Astrocyte (in vitro differentiated cells and primary cell): ENCODE measurements around the gene FUT7. TPM values are rescaled to one million over a fixed set of nuclear protein-coding genes. Genes with fewer than 3 reads are reported as not detected.

Experiments
- DNase-seq: peaks from one replicate; pipeline ENCODE4 v3.0.0-alpha.2; 2010; ENCODE audit warnings: low read depth
- FAIRE-seq: peaks from 2 replicates; lab custom pipeline; 2011; peaks lifted over from hg19 to GRCh38; lab: Jason Lieb, UNC
- H2AFZ ChIP-seq: 2 replicates; pipeline ENCODE4 v1.6.0; 2012; ENCODE audit warnings: low read depth, low read length, inconsistent platforms
- H3K27ac ChIP-seq: 2 replicates; pipeline ENCODE4 v1.5.1; 2011; ENCODE audit warnings: low read depth, low read length, inconsistent platforms
- H3K27me3 ChIP-seq: 2 replicates; pipeline ENCODE4 v1.6.0; 2011; ENCODE audit warnings: low read length, inconsistent platforms; ENCODE audit not compliant: insufficient read depth
- H3K36me3 ChIP-seq: 2 replicates; pipeline ENCODE4 v1.5.1; 2011; ENCODE audit warnings: low read length, inconsistent platforms; ENCODE audit not compliant: insufficient read depth
- H3K4me1 ChIP-seq: 2 replicates; pipeline ENCODE4 v1.5.1; 2011; ENCODE audit warnings: low read length, inconsistent platforms; ENCODE audit not compliant: insufficient read depth
- H3K4me2 ChIP-seq: 2 replicates; pipeline ENCODE4 v1.6.0; 2012; ENCODE audit warnings: low read length, inconsistent platforms
- H3K4me3 ChIP-seq: 2 replicates; pipeline ENCODE4 v1.5.1; 2011; ENCODE audit warnings: low read depth, mild to moderate bottlenecking, low read length, inconsistent platforms; ENCODE audit not compliant: insufficient read depth
- H3K79me2 ChIP-seq: 2 replicates; pipeline ENCODE4 v1.6.0; 2012; ENCODE audit warnings: mild to moderate bottlenecking, low read length, inconsistent platforms; ENCODE audit not compliant: insufficient read depth
- H3K9ac ChIP-seq: 2 replicates; pipeline ENCODE4 v1.6.0; 2012; ENCODE audit warnings: mild to moderate bottlenecking, low read length, inconsistent platforms
- H3K9me3 ChIP-seq: 2 replicates; pipeline ENCODE4 v1.5.1; 2012; ENCODE audit warnings: low read depth, mild to moderate bottlenecking, low read length, inconsistent platforms; ENCODE audit not compliant: insufficient read depth
- H4K20me1 ChIP-seq: 2 replicates; pipeline ENCODE4 v1.6.0; 2012; ENCODE audit warnings: low read length, inconsistent platforms; ENCODE audit not compliant: insufficient read depth
- H3K27ac Mint-ChIP-seq: one replicate; pipeline ENCODE4 v1.8.0; 2021; ENCODE audit warnings: mild to moderate bottlenecking, mixed read lengths; ENCODE audit not compliant: unreplicated experiment
- H3K27me3 Mint-ChIP-seq: one replicate; pipeline ENCODE4 v1.8.0; 2021; ENCODE audit warnings: low read depth, mixed read lengths; ENCODE audit not compliant: unreplicated experiment
- H3K36me3 Mint-ChIP-seq: one replicate; pipeline ENCODE4 v1.8.0; 2021; ENCODE audit warnings: low read depth, mixed read lengths; ENCODE audit not compliant: unreplicated experiment
- H3K4me1 Mint-ChIP-seq: one replicate; pipeline ENCODE4 v1.8.0; 2021; ENCODE audit warnings: low read depth, mixed read lengths; ENCODE audit not compliant: unreplicated experiment
- H3K4me3 Mint-ChIP-seq: one replicate; pipeline ENCODE4 v1.8.0; 2021; ENCODE audit warnings: mild to moderate bottlenecking, moderate library complexity, mixed read lengths; ENCODE audit not compliant: unreplicated experiment
- H3K9me3 Mint-ChIP-seq: one replicate; pipeline ENCODE4 v1.8.0; 2021; ENCODE audit warnings: mild to moderate bottlenecking, mixed read lengths; ENCODE audit not compliant: unreplicated experiment
- EZH2 ChIP-seq: IDR thresholded peaks from 2 replicates; pipeline ENCODE4 v1.6.1; 2012; ENCODE audit warnings: mild to moderate bottlenecking, low read length, inconsistent platforms; ENCODE audit not compliant: insufficient read depth
- total RNA-seq: library from RNA; stranded (reverse); gene quantifications from 2 replicates; pipeline ENCODE4 v1.2.1, GENCODE V29; 2021
- TF ChIP-seq, protein P1 (sequence below): IDR thresholded peaks from 2 replicates; pipeline ENCODE4 v1.5.1; 2011; ENCODE audit warnings: low read depth, mild to moderate bottlenecking, inconsistent platforms, low read length, moderate library complexity; ENCODE audit not compliant: insufficient read depth

The FUT7 gene
- total RNA-seq, 1 donor from 2014 or later: not detected

- no peak for TF ChIP-seq EZH2
- TF ChIP-seq, protein P1, sequence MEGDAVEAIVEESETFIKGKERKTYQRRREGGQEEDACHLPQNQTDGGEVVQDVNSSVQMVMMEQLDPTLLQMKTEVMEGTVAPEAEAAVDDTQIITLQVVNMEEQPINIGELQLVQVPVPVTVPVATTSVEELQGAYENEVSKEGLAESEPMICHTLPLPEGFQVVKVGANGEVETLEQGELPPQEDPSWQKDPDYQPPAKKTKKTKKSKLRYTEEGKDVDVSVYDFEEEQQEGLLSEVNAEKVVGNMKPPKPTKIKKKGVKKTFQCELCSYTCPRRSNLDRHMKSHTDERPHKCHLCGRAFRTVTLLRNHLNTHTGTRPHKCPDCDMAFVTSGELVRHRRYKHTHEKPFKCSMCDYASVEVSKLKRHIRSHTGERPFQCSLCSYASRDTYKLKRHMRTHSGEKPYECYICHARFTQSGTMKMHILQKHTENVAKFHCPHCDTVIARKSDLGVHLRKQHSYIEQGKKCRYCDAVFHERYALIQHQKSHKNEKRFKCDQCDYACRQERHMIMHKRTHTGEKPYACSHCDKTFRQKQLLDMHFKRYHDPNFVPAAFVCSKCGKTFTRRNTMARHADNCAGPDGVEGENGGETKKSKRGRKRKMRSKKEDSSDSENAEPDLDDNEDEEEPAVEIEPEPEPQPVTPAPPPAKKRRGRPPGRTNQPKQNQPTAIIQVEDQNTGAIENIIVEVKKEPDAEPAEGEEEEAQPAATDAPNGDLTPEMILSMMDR: no peak
- H3K27me3 Mint-ChIP-seq: peaks cover 3% of the 10 kb centered on the region
- no peaks in the 10 kb centered on the region for H3K4me1 Mint-ChIP-seq
These were observed 15.5 kb downstream of the FUT7 start for GRCh38 chr9:137016436-137016835.

DNA sequence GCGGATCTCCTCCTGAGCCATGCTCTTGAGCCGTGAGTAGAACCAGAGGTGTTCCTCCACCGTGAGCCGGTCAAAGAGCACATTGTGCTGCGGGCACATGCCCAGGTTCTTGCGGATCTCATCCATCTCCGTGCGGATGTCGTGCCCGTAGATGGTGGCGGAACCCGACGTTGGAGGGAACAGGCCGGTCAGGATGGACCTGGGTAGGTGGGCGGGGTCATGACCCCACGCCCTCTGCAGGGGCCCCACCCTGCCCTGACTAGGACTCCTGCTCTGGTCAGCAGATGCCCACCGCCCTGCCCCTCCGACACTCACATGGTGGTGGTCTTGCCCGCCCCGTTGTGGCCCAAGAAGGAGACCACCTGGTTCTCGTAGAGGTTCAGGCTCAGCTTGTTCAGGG, 15.9 kb downstream of the FUT7 start:
- Histone ChIP-seq H3K9ac (no peak overlapping the region), H4K20me1 (no peaks in the 10 kb centered on the region), H3K9me3 (no peaks in the 10 kb centered on the region), H3K4me3 (no peak overlapping the region), H2AFZ (no peak overlapping the region), H3K36me3 (no peaks in the 10 kb centered on the region), H3K27ac (no peak overlapping the region), H3K27me3 (no peaks in the 10 kb centered on the region), H3K79me2 (no peaks in the 10 kb centered on the region), H3K4me1 (no peaks in the 10 kb centered on the region), H3K4me2 (no peak overlapping the region)
- H3K4me3 Mint-ChIP-seq: no peak overlapping the region
- DNase-seq (no peak), FAIRE-seq (no peak)
- peaks cover 8% of the 10 kb centered on the region for H3K36me3 Mint-ChIP-seq
- no peaks in the 10 kb centered on the region for H3K9me3 Mint-ChIP-seq
- no peaks in the 10 kb centered on the region for H3K4me1 Mint-ChIP-seq
- no peak overlapping the region for H3K27ac Mint-ChIP-seq
- peaks cover 3% of the 10 kb centered on the region for H3K27me3 Mint-ChIP-seq
- TF ChIP-seq EZH2: no peak
- TF ChIP-seq, protein P1: no peak

More at GRCh38 chr9:137016436-137016835, 15.5 kb downstream of the FUT7 start:
- H3K36me3 ChIP-seq: no peaks in the 10 kb centered on the region
- H3K9me3 Mint-ChIP-seq: no peaks in the 10 kb centered on the region
- H2AFZ ChIP-seq: no peak overlapping the region
- H3K36me3 Mint-ChIP-seq: peaks cover 8% of the 10 kb centered on the region
- no peaks in the 10 kb centered on the region for H3K9me3 ChIP-seq
- no peak overlapping the region for H3K27ac ChIP-seq
- H3K27ac Mint-ChIP-seq: no peak overlapping the region
- no peaks in the 10 kb centered on the region for H4K20me1 ChIP-seq
- H3K4me3 Mint-ChIP-seq: no peak overlapping the region
- FAIRE-seq (no peak), DNase-seq (no peak)
- H3K27me3 ChIP-seq: no peaks in the 10 kb centered on the region
- no peaks in the 10 kb centered on the region for H3K79me2 ChIP-seq
- no peaks in the 10 kb centered on the region for H3K4me1 ChIP-seq
- no peak overlapping the region for H3K9ac ChIP-seq
- H3K4me2 ChIP-seq: no peak overlapping the region
- H3K4me3 ChIP-seq: no peak overlapping the region

DNA sequence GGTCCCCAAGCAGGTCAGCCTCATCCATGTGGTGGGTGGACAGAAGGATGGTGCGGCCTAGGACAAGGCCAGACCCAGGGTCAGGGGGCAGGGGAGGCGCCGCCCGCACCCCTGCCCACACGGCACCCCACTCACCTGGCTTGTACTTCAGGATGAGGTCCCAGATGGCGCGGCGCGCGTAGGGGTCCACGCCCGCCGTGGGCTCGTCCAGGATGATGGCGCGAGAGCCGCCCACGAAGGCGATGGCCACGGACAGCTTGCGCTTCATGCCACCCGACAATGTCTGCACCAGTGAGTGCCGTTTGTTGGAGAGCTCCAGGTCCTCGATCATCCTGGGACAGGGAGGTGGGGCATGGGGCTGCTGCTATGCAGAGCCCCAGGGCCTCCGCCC, 16.4 kb downstream of the FUT7 start:
- DNase-seq (no peak), FAIRE-seq (no peak)
- no peak overlapping the region for H2AFZ ChIP-seq
- H3K36me3 Mint-ChIP-seq: peaks cover 8% of the 10 kb centered on the region
- H3K79me2 ChIP-seq: no peaks in the 10 kb centered on the region
- H3K27me3 ChIP-seq: no peaks in the 10 kb centered on the region
- no peak overlapping the region for H3K4me2 ChIP-seq
- H3K9me3 ChIP-seq: no peaks in the 10 kb centered on the region
- H3K27ac ChIP-seq: no peak overlapping the region
- H4K20me1 ChIP-seq: no peaks in the 10 kb centered on the region
- peaks cover 3% of the 10 kb centered on the region for H3K27me3 Mint-ChIP-seq
- no peak overlapping the region for H3K4me3 Mint-ChIP-seq
- H3K4me3 ChIP-seq: no peak overlapping the region
- no peaks in the 10 kb centered on the region for H3K36me3 ChIP-seq
- no peak overlapping the region for H3K9ac ChIP-seq
- H3K27ac Mint-ChIP-seq: no peak overlapping the region
- H3K4me1 ChIP-seq: no peaks in the 10 kb centered on the region
- TF ChIP-seq, protein P1: no peak
- TF ChIP-seq EZH2: no peak
- no peaks in the 10 kb centered on the region for H3K9me3 Mint-ChIP-seq
- no peaks in the 10 kb centered on the region for H3K4me1 Mint-ChIP-seq
